NCI-H524 treated with DMSO at 0.1 percent for 48 hours (cell line): Measurements from ENCODE around the gene RALY.

Experiments
- DNase-seq: peaks from one replicate; lab custom pipeline; 2025; lab: John Stamatoyannopoulos, UW

Gene RALY

GRCh38 chr20:34047010-34047687 is 53.4 kb downstream of the RALY start:
- no peak for DNase-seq

GRCh38 chr20:34047917-34048316 is 54.2 kb downstream of the RALY start:
- DNase-seq, result no peak

- no peak for DNase-seq
These were observed 55.7 kb downstream of the RALY start for GRCh38 chr20:34049389-34049788.

GRCh38 chr20:34049897-34050695 is 56.4 kb downstream of the RALY start:
- DNase-seq, result no peak

- DNase-seq, result no peak
These were observed 58.7 kb downstream of the RALY start for GRCh38 chr20:34052414-34052813.

- no peak for DNase-seq
These were observed 61.6 kb downstream of the RALY start for GRCh38 chr20:34055290-34055689.

GRCh38 chr20:34058831-34059230 is 65.1 kb downstream of the RALY start:
- DNase-seq, result peak; percentile 30

- no peak for DNase-seq
These were observed 67.3 kb downstream of the RALY start for GRCh38 chr20:34060970-34061369.

- DNase-seq, result no peak
These were observed 68.0 kb downstream of the RALY start for GRCh38 chr20:34061695-34062094.

- no peak for DNase-seq
These were observed 69.1 kb downstream of the RALY start for GRCh38 chr20:34062570-34063482.

- DNase-seq, result no peak
These were observed 70.6 kb downstream of the RALY start for GRCh38 chr20:34064286-34064685.

GRCh38 chr20:34065260-34065659 is 71.5 kb downstream of the RALY start:
- no peak for DNase-seq

GRCh38 chr20:34066476-34067090 is 72.9 kb downstream of the RALY start:
- DNase-seq, result no peak

GRCh38 chr20:34068001-34068400 is 74.3 kb downstream of the RALY start:
- no peak for DNase-seq

- DNase-seq, result peak; percentile 65
These were observed 75.8 kb downstream of the RALY start for GRCh38 chr20:34069341-34070078.

GRCh38 chr20:34070079-34070439 is 76.3 kb downstream of the RALY start:
- no peak for DNase-seq

- DNase-seq, result no peak
These were observed 77.1 kb downstream of the RALY start for GRCh38 chr20:34070859-34071258.

- no peak for DNase-seq
These were observed 78.4 kb downstream of the RALY start for GRCh38 chr20:34072076-34072475.

- DNase-seq, result no peak
These were observed 79.1 kb downstream of the RALY start for GRCh38 chr20:34072778-34073177.

- DNase-seq, result no peak
These were observed 80.5 kb downstream of the RALY start for GRCh38 chr20:34074101-34074760.

GRCh38 chr20:34075647-34076046 is 81.9 kb downstream of the RALY start:
- no peak for DNase-seq
